Stomach (tissue), 9 donors: ENCODE measurements around the gene MORN2. TPM values are rescaled to one million over a fixed set of nuclear protein-coding genes. Genes with fewer than 3 reads are reported as not detected.

Experiments
- DNase-seq, 2 donors: peaks; one replicate each; pipeline versions ENCODE4 v3.0.0 to v3.0.0-alpha.2; 2013 to 2019
- H3K27ac ChIP-seq, 5 donors: fragments of 200-600 bp in 4 of 5; sonication (generic) in 4 of 5; one replicate each; pipeline ENCODE4 v1.5.1; 2013 to 2019; ENCODE audit warnings: mild to moderate bottlenecking in 1 of 5, moderate library complexity in 1 of 5
- H3K27me3 ChIP-seq, 3 donors: fragments of 200-600 bp; sonication (generic); one replicate each; pipeline ENCODE4 v1.5.1; 2017 to 2019; ENCODE audit warnings: mixed run types in 1 of 3
- H3K36me3 ChIP-seq, 4 donors: fragments of 200-600 bp; sonication (generic); 1 replicate in 3 of 4; 2 replicates in 1 of 4; pipeline ENCODE4 v1.5.1; 2016 to 2019
- H3K4me1 ChIP-seq, 4 donors: fragments of 200-600 bp; sonication (generic); one replicate each; pipeline ENCODE4 v1.5.1; 2016 to 2019
- H3K4me3 ChIP-seq, 4 donors: fragments of 200-600 bp; sonication (generic) in 3 of 4; one replicate each; pipeline ENCODE4 v1.5.1; 2016 to 2019; ENCODE audit warnings: mild to moderate bottlenecking in 1 of 4
- H3K9me3 ChIP-seq, 4 donors: fragments of 200-600 bp; sonication (generic); one replicate each; pipeline ENCODE4 v1.5.1; 2016 to 2019
- EP300 ChIP-seq: sonication (generic); formaldehyde crosslinking; IDR thresholded peaks from one replicate; pipeline ENCODE4 v1.6.1; 2017; ENCODE audit warnings: antibody characterized with exemption
- POLR2A ChIP-seq, 4 donors: fragments of 450-650 bp; IDR thresholded peaks; one replicate each; pipeline ENCODE4 v1.6.1; 2016; ENCODE audit warnings: antibody characterized with exemption in 4 of 4, control low read depth in 2 of 4, mild to moderate bottlenecking in 1 of 4, moderate library complexity in 1 of 4
- POLR2AphosphoS5 ChIP-seq, 3 donors: sonication (generic); formaldehyde crosslinking; IDR thresholded peaks; one replicate each; pipeline ENCODE4 v1.6.1; 2016; ENCODE audit warnings: antibody characterized with exemption in 3 of 3
- WGBS, 5 donors: extraction: QIAGEN DNeasy Blood & Tissue Kit in 3 of 5; methylation state at CpG; one replicate each; pipeline versions ENCODE4 v1.1.5 to v1.1.7; 2013 to 2018; 5-methylcytosine and 5-hydroxymethylcytosine counted together
- intact Hi-C: fragments of 100-400 bp; cut with DNase I; formaldehyde crosslinking; loops from one replicate; pipeline ENCODE4 v1.15.1; 2023; ENCODE audit warnings: low total_unique reads
- polyA plus RNA-seq, 3 donors: library from polyadenylated mRNA; stranded (reverse); fragments of 200-250 nt; gene quantifications; one replicate each; pipeline ENCODE4 v1.2.3, GENCODE V29; 2013
- total RNA-seq, 5 donors: library from RNA; depleted of rRNA; stranded (reverse); fragments of >200 nt; gene quantifications; one replicate each; pipeline versions ENCODE4 v1.1.0 to v1.2.3, GENCODE V29; 2014 to 2016
- TF ChIP-seq, protein P1 (sequence below), 7 experiments: fragments of 450-650 bp in 4 of 7; fragments of 200-600 bp in 3 of 7; sonication (generic) in 3 of 7; IDR thresholded peaks; one replicate each; pipeline ENCODE4 v1.5.1; 2016 to 2019; ENCODE audit warnings: antibody characterized with exemption in 7 of 7, control low read depth in 2 of 7, mild to moderate bottlenecking in 1 of 7
- donor health status: healthy with polysubstance abuse.
- donor health status: Bipolar disorder and iron deficiency.
- donor health status: healthy.

MORN2 gene
- total and polyA plus RNA-seq, 8 donors = 1.3 to 33.1 (median 18.6) TPM; not detected in 2

DNA sequence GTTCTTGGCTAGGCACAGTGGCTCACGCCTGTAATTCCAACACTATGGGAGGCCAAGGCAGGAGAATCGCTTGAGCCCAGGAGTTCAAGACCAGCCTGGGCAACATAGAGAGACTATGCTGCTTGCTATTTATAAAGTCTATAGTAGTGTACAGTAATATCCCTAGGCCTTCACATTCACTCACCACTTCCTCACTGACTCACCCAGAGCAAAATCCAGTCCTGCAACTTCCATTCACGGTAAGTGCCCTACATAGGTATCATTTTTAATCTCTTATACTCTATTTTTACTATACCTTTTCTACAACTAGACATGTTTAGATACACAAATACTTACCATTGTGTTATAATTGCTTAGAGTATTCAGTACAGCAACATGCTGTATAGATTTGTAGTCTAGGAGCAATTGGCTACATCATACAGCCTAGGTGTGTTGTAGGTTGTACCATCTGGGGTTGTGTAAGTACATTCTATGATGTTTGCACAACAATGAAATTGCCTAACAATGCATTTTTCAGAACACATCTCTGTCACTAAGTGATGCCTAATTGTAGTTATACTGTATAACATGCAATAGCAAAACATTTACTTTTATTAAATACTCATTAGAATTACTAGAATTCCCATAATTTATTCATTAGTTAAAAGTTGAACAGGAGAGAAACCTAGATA lies 8.9 kb upstream of the MORN2 start:
- no peaks in the 10 kb centered on the region for H3K9me3 ChIP-seq
- WGBS, 5 donors = 90 to 93% (median 91%) methylated on average over 3 of the region's 3 CpGs
- TF ChIP-seq EP300 (no peak), POLR2A (IDR thresholded peaks at IDR 0.05) (no peak)
- TF ChIP-seq, protein P1, sequence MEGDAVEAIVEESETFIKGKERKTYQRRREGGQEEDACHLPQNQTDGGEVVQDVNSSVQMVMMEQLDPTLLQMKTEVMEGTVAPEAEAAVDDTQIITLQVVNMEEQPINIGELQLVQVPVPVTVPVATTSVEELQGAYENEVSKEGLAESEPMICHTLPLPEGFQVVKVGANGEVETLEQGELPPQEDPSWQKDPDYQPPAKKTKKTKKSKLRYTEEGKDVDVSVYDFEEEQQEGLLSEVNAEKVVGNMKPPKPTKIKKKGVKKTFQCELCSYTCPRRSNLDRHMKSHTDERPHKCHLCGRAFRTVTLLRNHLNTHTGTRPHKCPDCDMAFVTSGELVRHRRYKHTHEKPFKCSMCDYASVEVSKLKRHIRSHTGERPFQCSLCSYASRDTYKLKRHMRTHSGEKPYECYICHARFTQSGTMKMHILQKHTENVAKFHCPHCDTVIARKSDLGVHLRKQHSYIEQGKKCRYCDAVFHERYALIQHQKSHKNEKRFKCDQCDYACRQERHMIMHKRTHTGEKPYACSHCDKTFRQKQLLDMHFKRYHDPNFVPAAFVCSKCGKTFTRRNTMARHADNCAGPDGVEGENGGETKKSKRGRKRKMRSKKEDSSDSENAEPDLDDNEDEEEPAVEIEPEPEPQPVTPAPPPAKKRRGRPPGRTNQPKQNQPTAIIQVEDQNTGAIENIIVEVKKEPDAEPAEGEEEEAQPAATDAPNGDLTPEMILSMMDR (IDR thresholded peaks at IDR 0.05) = no peak
- H3K27ac ChIP-seq = no peak overlapping the region
- H3K36me3 ChIP-seq = peaks cover 10 to 50% (median 44%) of the 10 kb centered on the region in 4 donors
- intact Hi-C loops = no loop called here
- peaks cover 0 to 12% (median 0%) of the 10 kb centered on the region in 4 donors for H3K4me1 ChIP-seq
- H3K27me3 ChIP-seq = no peaks in the 10 kb centered on the region
- no peak overlapping the region for H3K4me3 ChIP-seq
- peak in 1 of 2 donors; percentile 4 for DNase-seq

DNA sequence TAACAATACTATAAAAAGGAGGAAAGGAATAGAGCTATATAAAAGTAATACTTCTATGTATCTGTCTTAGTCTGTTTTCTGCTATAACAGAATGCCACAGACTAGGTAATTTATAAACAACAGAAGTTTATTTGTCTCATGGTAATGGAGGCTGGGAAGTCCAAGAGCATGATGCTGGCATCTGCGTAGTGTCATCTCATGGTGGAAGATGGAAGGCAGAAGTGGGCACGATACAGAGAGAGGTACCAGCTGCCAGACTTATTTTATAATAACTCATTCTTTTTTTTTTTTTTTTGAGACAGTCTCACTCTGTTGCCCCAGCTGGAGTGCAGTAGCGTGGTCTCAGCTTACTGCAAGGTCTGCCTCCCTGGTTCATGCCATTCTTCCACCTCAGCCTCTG lies 4.3 kb upstream of the MORN2 start:
- no peak overlapping the region for H3K4me3 ChIP-seq
- no peak overlapping the region for H3K27ac ChIP-seq
- intact Hi-C loops = no loop called here
- no peaks in the 10 kb centered on the region for H3K9me3 ChIP-seq
- H3K36me3 ChIP-seq = peaks cover 0 to 17% (median 16%) of the 10 kb centered on the region in 4 donors
- H3K4me1 ChIP-seq = peaks cover 0 to 16% (median 10%) of the 10 kb centered on the region in 4 donors
- no peak for TF ChIP-seq POLR2A (IDR thresholded peaks at IDR 0.05)
- no peak for TF ChIP-seq EP300
- TF ChIP-seq POLR2AphosphoS5 (IDR thresholded peaks at IDR 0.05) = no peak
- TF ChIP-seq, protein P1 (IDR thresholded peaks at IDR 0.05) = no peak
- DNase-seq = no peak
- H3K27me3 ChIP-seq = no peaks in the 10 kb centered on the region
- 91 to 100% (median 98%) methylated on average over 3 of the region's 3 CpGs for WGBS, 5 donors

DNA sequence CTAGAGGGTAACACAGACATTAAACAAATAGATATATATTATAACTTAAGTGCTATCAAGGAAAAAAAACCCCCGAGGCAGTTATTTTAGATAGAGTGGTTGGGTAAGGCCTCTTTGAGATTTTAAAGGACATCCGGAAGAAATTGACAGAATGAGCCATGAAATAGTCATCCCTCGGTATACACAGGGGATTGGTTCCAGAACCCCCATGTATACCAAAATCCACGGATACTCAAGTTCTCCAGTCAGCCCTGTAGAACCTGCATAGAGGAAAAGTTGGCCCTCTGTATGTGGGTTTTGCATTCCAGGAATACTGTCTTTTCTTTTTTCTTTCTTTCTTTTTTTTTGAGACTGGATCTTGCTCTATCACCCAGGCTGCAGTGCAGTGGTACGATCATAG lies 2.0 kb upstream of the MORN2 start:
- Histone ChIP-seq H3K4me3 (no peak overlapping the region), H3K27me3 (no peaks in the 10 kb centered on the region), H3K36me3 (no peaks in the 10 kb centered on the region), H3K27ac (no peak overlapping the region), H3K4me1 (peaks cover 0 to 23% (median 16%) of the 10 kb centered on the region in 4 donors), H3K9me3 (no peaks in the 10 kb centered on the region)
- intact Hi-C loops = no loop called here
- DNase-seq = no peak
- TF ChIP-seq POLR2A (IDR thresholded peaks at IDR 0.05) = no peak
- TF ChIP-seq EP300 = no peak
- no peak for TF ChIP-seq POLR2AphosphoS5 (IDR thresholded peaks at IDR 0.05)
- TF ChIP-seq, protein P1 (IDR thresholded peaks at IDR 0.05) = no peak
- 72 to 77% (median 76%) methylated on average over 5 of the region's 5 CpGs for WGBS, 5 donors

DNA sequence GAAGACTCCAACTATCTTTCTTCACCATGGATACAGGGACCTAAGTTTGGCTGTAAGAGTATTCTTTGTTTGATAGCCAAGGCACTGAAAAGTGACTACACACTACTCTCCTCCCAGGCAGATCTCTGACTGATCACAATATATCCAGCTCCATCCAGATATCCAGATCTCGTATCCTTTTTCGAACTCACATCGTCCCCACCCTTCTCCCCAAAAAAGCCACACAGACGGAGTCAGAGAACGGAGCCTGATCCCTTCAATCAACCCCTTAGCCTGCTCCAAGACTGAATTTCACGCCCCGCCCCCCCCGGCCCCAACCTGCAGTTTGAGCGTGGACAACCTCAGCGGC lies 575 bp upstream of the MORN2 start:
- peak overlapping the region; percentile 37 to 84 (median 70) for H3K27ac ChIP-seq
- H3K4me1 ChIP-seq = peaks cover 0 to 23% (median 16%) of the 10 kb centered on the region in 4 donors
- intact Hi-C loops = no loop called here
- no peak for DNase-seq
- no peaks in the 10 kb centered on the region for H3K27me3 ChIP-seq
- TF ChIP-seq, protein P1 (IDR thresholded peaks at IDR 0.05) = no peak
- TF ChIP-seq POLR2AphosphoS5 (IDR thresholded peaks at IDR 0.05) (no peak), EP300 (no peak), POLR2A (IDR thresholded peaks at IDR 0.05) (no peak)
- no peaks in the 10 kb centered on the region for H3K9me3 ChIP-seq
- WGBS, 5 donors = 0 to 2% (median 1%) methylated on average over 10 of the region's 10 CpGs
- H3K36me3 ChIP-seq = peaks cover 0 to 1% (median under 1%) of the 10 kb centered on the region in 4 donors
- peak overlapping the region; percentile 74 to 80 (median 78) for H3K4me3 ChIP-seq
